ENCODE measurements around the gene FADS6.

DNA sequence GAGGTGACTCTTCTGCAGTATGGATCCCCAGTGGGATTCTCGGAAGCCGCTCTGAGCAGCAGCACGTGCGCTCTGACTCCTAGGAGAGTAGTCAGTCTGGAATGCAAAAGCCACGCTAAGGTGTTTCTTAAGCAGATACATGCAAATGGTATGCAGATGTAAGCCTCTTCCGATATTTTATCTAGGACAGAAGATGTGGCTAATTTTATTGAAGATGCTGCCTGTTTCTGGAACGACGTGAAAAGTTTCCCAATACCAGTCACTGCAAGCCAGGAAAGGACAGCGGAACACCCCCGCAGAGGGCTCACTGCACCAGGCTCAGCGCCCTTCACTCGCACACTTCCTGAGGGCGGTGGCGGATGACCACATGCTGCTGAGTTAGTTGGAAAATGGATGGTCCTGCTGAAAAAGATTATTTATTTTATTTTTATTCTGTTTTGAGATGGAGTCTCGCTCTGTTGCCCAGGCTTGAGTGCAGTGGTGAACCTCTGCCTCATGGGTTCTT, 10.1 kb downstream of the FADS6 start:
- TF ChIP-seq, protein P1, sequence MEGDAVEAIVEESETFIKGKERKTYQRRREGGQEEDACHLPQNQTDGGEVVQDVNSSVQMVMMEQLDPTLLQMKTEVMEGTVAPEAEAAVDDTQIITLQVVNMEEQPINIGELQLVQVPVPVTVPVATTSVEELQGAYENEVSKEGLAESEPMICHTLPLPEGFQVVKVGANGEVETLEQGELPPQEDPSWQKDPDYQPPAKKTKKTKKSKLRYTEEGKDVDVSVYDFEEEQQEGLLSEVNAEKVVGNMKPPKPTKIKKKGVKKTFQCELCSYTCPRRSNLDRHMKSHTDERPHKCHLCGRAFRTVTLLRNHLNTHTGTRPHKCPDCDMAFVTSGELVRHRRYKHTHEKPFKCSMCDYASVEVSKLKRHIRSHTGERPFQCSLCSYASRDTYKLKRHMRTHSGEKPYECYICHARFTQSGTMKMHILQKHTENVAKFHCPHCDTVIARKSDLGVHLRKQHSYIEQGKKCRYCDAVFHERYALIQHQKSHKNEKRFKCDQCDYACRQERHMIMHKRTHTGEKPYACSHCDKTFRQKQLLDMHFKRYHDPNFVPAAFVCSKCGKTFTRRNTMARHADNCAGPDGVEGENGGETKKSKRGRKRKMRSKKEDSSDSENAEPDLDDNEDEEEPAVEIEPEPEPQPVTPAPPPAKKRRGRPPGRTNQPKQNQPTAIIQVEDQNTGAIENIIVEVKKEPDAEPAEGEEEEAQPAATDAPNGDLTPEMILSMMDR (IDR thresholded peaks at IDR 0.05): no peak
- no peak for TF ChIP-seq POLR2A (IDR thresholded peaks at IDR 0.05)
